IgD-negative memory B cell (primary cell): ENCODE measurements around the gene KLHL3. TPM values are rescaled to one million over a fixed set of nuclear protein-coding genes. Genes with fewer than 3 reads are reported as not detected.
"Not testable (repeated sequence)": the region's sequence is repeated elsewhere in the genome, so short reads cannot be mapped to it uniquely, and the experiment has no call there.

Source experiments
- H3K27ac Mint-ChIP-seq, 3 donors: one replicate each; pipeline ENCODE4 v1.8.0; 2020 to 2022; ENCODE audit warnings: mild to moderate bottlenecking in 3 of 3, mixed read lengths in 3 of 3, moderate library complexity in 1 of 3
- H3K27me3 Mint-ChIP-seq: one replicate; pipeline ENCODE4 v1.8.0; 2021; ENCODE audit warnings: mixed read lengths
- H3K36me3 Mint-ChIP-seq: one replicate; pipeline ENCODE4 v1.8.0; 2020; ENCODE audit warnings: mild to moderate bottlenecking, mixed read lengths
- H3K4me1 Mint-ChIP-seq, 3 donors: one replicate each; pipeline ENCODE4 v1.8.0; 2020 to 2022; ENCODE audit warnings: mixed read lengths in 3 of 3, mild to moderate bottlenecking in 1 of 3
- H3K4me3 Mint-ChIP-seq, 4 donors: one replicate each; pipeline ENCODE4 v1.8.0; 2020 to 2022; ENCODE audit warnings: mild to moderate bottlenecking in 4 of 4, mixed read lengths in 4 of 4, moderate library complexity in 3 of 4
- H3K9me3 Mint-ChIP-seq, 3 donors: one replicate each; pipeline ENCODE4 v1.8.0; 2020 to 2021; ENCODE audit warnings: mixed read lengths in 3 of 3, mild to moderate bottlenecking in 1 of 3
- polyA plus RNA-seq: library from polyadenylated mRNA; unstranded; fragments of 300-500 nt; fragmentation: Illumina TruSeq; gene quantifications from one replicate; pipeline ENCODE4 v1.2.3, GENCODE V29; 2021

Gene KLHL3
- polyA plus RNA-seq, 1 donor from 2014 or later = 0.86 TPM

GRCh38 chr5:137649228-137649935, 86.5 kb downstream of the KLHL3 start:
- no peak overlapping the region for H3K4me3 Mint-ChIP-seq
- no peak overlapping the region for H3K27ac Mint-ChIP-seq
- no peaks in the 10 kb centered on the region for H3K27me3 Mint-ChIP-seq
- H3K36me3 Mint-ChIP-seq = peaks cover 8% of the 10 kb centered on the region
- H3K9me3 Mint-ChIP-seq = peaks cover 0 to 5% (median 0%) of the 10 kb centered on the region in 3 donors
- no peaks in the 10 kb centered on the region for H3K4me1 Mint-ChIP-seq

- no peaks in the 10 kb centered on the region for H3K27me3 Mint-ChIP-seq
- H3K36me3 Mint-ChIP-seq = peaks cover 8% of the 10 kb centered on the region
- no peak overlapping the region for H3K27ac Mint-ChIP-seq
- no peaks in the 10 kb centered on the region for H3K4me1 Mint-ChIP-seq
- no peak overlapping the region for H3K4me3 Mint-ChIP-seq
- H3K9me3 Mint-ChIP-seq = peaks cover 0 to 5% (median 0%) of the 10 kb centered on the region in 3 donors
Measured at GRCh38 chr5:137648361-137648760, 87.5 kb downstream of the KLHL3 start.

GRCh38 chr5:137647401-137647800, 88.5 kb downstream of the KLHL3 start:
- H3K4me3 Mint-ChIP-seq = no peak overlapping the region
- H3K36me3 Mint-ChIP-seq = peaks cover 8% of the 10 kb centered on the region
- H3K27ac Mint-ChIP-seq = no peak overlapping the region
- H3K9me3 Mint-ChIP-seq = peaks cover 0 to 4% (median 0%) of the 10 kb centered on the region in 3 donors
- H3K27me3 Mint-ChIP-seq = no peaks in the 10 kb centered on the region
- no peaks in the 10 kb centered on the region for H3K4me1 Mint-ChIP-seq

GRCh38 chr5:137646761-137647160, 89.1 kb downstream of the KLHL3 start:
- Mint-ChIP-seq H3K27ac (no peak overlapping the region), H3K4me3 (no peak overlapping the region), H3K9me3 (peaks cover 0 to 3% (median 0%) of the 10 kb centered on the region in 3 donors), H3K4me1 (no peaks in the 10 kb centered on the region), H3K36me3 (peaks cover 11% of the 10 kb centered on the region), H3K27me3 (no peaks in the 10 kb centered on the region)

- not testable (repeated sequence) for H3K27me3 Mint-ChIP-seq, H3K9me3 Mint-ChIP-seq, H3K4me3 Mint-ChIP-seq, H3K4me1 Mint-ChIP-seq, H3K27ac Mint-ChIP-seq
- peaks cover 15% of the 10 kb centered on the region for H3K36me3 Mint-ChIP-seq
Measured at GRCh38 chr5:137643081-137643480, 92.8 kb downstream of the KLHL3 start.

- H3K27ac Mint-ChIP-seq = no peak overlapping the region
- peaks cover 2% of the 10 kb centered on the region for H3K27me3 Mint-ChIP-seq
- peaks cover 15% of the 10 kb centered on the region for H3K36me3 Mint-ChIP-seq
Measured at GRCh38 chr5:137642091-137642490, 93.8 kb downstream of the KLHL3 start.

GRCh38 chr5:137641148-137641547, 94.7 kb downstream of the KLHL3 start:
- Mint-ChIP-seq H3K27me3 (peaks cover 2% of the 10 kb centered on the region), H3K4me3 (no peak overlapping the region), H3K27ac (no peak overlapping the region), H3K9me3 (peaks cover 0 to 3% (median 0%) of the 10 kb centered on the region in 3 donors), H3K4me1 (no peaks in the 10 kb centered on the region), H3K36me3 (peaks cover 16% of the 10 kb centered on the region)

More at GRCh38 chr5:137642091-137642490, 93.8 kb downstream of the KLHL3 start:
- no peak overlapping the region for H3K4me3 Mint-ChIP-seq
- peaks cover 0 to 3% (median 0%) of the 10 kb centered on the region in 3 donors for H3K9me3 Mint-ChIP-seq
- H3K4me1 Mint-ChIP-seq = no peaks in the 10 kb centered on the region

- peaks cover 14% of the 10 kb centered on the region for H3K36me3 Mint-ChIP-seq
- peaks cover 2% of the 10 kb centered on the region for H3K27me3 Mint-ChIP-seq
- no peak overlapping the region for H3K27ac Mint-ChIP-seq
- no peaks in the 10 kb centered on the region for H3K4me1 Mint-ChIP-seq
- no peaks in the 10 kb centered on the region for H3K9me3 Mint-ChIP-seq
- no peak overlapping the region for H3K4me3 Mint-ChIP-seq
Measured at GRCh38 chr5:137639645-137640044, 96.2 kb downstream of the KLHL3 start.

- peaks cover 14% of the 10 kb centered on the region for H3K36me3 Mint-ChIP-seq
- no peaks in the 10 kb centered on the region for H3K4me1 Mint-ChIP-seq
- peaks cover 2% of the 10 kb centered on the region for H3K27me3 Mint-ChIP-seq
Measured at GRCh38 chr5:137638841-137639240, 97.0 kb downstream of the KLHL3 start.

GRCh38 chr5:137636830-137637714, 98.8 kb downstream of the KLHL3 start:
- H3K27me3 Mint-ChIP-seq = peaks cover 2% of the 10 kb centered on the region
- no peaks in the 10 kb centered on the region for H3K9me3 Mint-ChIP-seq
- no peaks in the 10 kb centered on the region for H3K4me1 Mint-ChIP-seq
- H3K4me3 Mint-ChIP-seq = no peak overlapping the region
- no peak overlapping the region for H3K27ac Mint-ChIP-seq
- H3K36me3 Mint-ChIP-seq = peaks cover 13% of the 10 kb centered on the region

More at GRCh38 chr5:137638841-137639240, 97.0 kb downstream of the KLHL3 start:
- H3K4me3 Mint-ChIP-seq = no peak overlapping the region
- peak overlapping the region in 1 of 3 donors; percentile 47 for H3K27ac Mint-ChIP-seq
- no peaks in the 10 kb centered on the region for H3K9me3 Mint-ChIP-seq

GRCh38 chr5:137636099-137636498, 99.8 kb downstream of the KLHL3 start:
- Mint-ChIP-seq H3K27me3 (peaks cover 2% of the 10 kb centered on the region), H3K36me3 (peaks cover 12% of the 10 kb centered on the region), H3K4me3 (no peak overlapping the region), H3K4me1 (no peaks in the 10 kb centered on the region), H3K27ac (no peak overlapping the region), H3K9me3 (no peaks in the 10 kb centered on the region)

- Mint-ChIP-seq H3K4me1 (no peaks in the 10 kb centered on the region), H3K27ac (no peak overlapping the region), H3K4me3 (no peak overlapping the region), H3K9me3 (no peaks in the 10 kb centered on the region), H3K36me3 (peaks cover 12% of the 10 kb centered on the region), H3K27me3 (peaks cover 2% of the 10 kb centered on the region)
Measured at GRCh38 chr5:137635521-137635921, 100.4 kb downstream of the KLHL3 start.

GRCh38 chr5:137633896-137634295, 102.0 kb downstream of the KLHL3 start:
- Mint-ChIP-seq H3K27ac (no peak overlapping the region), H3K4me3 (no peak overlapping the region), H3K36me3 (peaks cover 7% of the 10 kb centered on the region), H3K9me3 (no peaks in the 10 kb centered on the region), H3K27me3 (peaks cover under 1% of the 10 kb centered on the region), H3K4me1 (no peaks in the 10 kb centered on the region)

- Mint-ChIP-seq H3K27ac (no peak overlapping the region), H3K4me1 (no peaks in the 10 kb centered on the region), H3K4me3 (no peak overlapping the region), H3K27me3 (no peaks in the 10 kb centered on the region), H3K9me3 (no peaks in the 10 kb centered on the region), H3K36me3 (peaks cover 2% of the 10 kb centered on the region)
Measured at GRCh38 chr5:137632716-137633115, 103.2 kb downstream of the KLHL3 start.

- H3K27me3 Mint-ChIP-seq = no peaks in the 10 kb centered on the region
Measured at GRCh38 chr5:137631453-137631852, 104.4 kb downstream of the KLHL3 start.

More at GRCh38 chr5:137631453-137631852, 104.4 kb downstream of the KLHL3 start:
- H3K4me3 Mint-ChIP-seq = no peak overlapping the region
- no peaks in the 10 kb centered on the region for H3K4me1 Mint-ChIP-seq
- H3K9me3 Mint-ChIP-seq = no peaks in the 10 kb centered on the region
- peaks cover 2% of the 10 kb centered on the region for H3K36me3 Mint-ChIP-seq
- H3K27ac Mint-ChIP-seq = no peak overlapping the region
